DMS114 treated with DMSO at 0.1 percent for 48 hours (cell line): ENCODE data around the gene NMNAT1.
A peak's percentile ranks its signal among the peaks of the same experiment; 100 is the strongest.
"Not testable (repeated sequence)": the region's sequence is repeated elsewhere in the genome, so short reads cannot be mapped to it uniquely, and the experiment has no call there.

ENCODE experiments used
- DNase-seq: peaks from one replicate; lab custom pipeline; 2025; ENCODE audit not compliant: unreplicated experiment; lab: John Stamatoyannopoulos, UW

NMNAT1 gene

DNA sequence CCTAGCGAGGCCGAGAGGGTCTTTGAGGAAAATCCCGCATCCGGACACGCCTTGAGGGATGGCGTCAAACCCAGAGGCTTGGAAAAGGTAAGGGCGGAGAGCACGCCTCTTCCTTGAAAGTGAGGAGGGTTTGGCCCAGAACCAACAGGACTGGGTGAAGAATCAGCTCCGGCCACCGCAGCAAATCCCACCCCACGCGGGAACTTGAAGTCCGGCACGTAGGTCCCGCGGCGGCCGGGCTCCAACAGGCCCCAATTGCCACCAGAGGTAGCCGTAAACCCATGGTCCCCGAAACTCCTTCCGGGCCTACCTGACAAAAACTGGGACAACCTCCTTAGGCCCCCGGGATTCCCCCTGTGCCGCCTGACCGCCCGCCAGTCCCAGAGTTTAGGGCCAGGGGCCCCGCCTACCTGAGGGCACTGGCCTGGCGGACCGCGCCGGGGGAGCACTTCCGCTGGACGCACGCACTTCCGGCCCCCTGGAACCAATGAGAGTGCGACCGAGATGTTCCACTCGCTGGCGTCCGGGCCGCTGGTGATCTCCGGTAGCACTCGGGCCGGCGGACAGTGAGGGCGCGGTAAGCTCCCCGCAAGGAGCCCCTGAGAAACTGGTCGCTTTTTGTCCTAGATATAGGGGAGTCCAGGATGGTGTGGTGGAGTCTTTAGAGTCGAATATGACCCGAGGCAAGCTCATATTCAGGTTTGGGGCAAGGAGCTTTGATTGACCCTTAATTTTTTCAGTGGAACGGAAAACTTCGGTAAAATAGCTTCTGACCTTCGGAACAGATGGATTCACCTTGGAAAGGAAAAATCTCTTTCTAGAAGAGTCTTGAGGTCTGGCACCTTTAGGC lies at the start of gene NMNAT1, which contains the start of gene LZIC:
Gene NMNAT1 (plus strand): TSS at position 537 of the 850 bp plus-strand sequence. CDS start 28,599 bp downstream, outside the sequence.
Gene LZIC (minus strand): TSS at position 453 of the 850 bp plus-strand sequence. CDS start 6,772 bp downstream, outside the sequence.
- DNase-seq = peak; percentile 82

DNA sequence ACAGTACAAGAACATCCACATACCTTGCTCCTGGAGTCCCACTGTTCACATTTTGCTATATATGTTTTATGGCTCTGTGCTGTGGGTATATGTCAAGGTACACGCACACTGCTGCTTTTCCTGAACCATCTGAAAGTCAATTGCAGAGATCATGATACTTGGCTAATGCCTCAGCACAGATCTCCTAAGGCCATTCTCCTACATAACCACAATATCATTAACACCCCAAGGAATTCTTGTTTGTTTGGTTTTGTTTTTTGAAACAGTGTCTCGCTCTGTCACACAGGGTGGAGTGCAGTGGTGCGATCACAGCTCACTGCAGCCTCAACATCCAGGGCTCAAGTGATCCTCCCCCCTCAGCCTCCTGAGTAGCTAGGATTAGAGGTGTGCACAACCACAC lies 49.2 kb upstream of the NMNAT1 start:
- no peak for DNase-seq

DNA sequence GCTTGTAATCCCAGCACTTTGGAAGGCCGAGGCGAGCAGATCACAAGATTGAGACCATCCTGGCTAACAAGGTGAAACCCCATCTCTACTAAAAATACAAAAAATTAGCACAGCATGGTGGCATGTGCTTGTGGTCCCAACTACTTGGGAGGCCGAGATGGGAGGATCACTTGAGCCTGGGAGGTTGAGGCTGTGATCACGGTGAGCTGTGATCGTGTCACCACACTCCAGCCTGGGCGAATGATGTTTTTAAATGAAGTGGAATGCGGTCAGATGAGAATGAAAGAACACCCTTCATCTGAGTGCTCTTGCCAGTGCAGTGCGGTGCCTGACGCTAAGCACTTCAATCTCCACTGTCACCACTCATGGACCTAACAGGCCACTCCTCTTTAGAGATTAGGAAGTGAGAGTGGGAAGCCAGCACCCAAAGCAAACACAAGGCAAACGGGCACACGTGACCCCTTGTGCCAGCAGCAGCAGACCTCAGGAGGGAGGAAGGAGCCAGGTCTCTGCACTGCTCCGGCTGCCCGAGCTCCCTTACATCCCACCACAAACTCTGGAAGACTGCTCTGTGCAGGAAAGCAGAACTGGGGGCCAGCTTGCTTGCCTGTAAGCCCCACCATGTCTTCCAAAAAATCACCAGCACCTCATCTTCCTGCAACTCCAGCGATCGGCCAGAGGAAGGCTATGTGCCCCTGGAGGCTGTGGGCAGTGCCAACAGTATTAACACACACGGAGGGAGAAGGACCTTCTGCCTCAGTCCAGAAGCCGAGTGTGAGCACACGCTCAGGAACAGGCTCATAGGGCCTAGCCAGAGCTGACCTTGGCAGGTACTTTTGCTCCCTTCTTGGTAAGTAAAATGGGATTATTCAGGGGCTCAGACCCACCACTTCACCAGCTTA lies 42.9 kb upstream of the NMNAT1 start:
- no peak for DNase-seq

DNA sequence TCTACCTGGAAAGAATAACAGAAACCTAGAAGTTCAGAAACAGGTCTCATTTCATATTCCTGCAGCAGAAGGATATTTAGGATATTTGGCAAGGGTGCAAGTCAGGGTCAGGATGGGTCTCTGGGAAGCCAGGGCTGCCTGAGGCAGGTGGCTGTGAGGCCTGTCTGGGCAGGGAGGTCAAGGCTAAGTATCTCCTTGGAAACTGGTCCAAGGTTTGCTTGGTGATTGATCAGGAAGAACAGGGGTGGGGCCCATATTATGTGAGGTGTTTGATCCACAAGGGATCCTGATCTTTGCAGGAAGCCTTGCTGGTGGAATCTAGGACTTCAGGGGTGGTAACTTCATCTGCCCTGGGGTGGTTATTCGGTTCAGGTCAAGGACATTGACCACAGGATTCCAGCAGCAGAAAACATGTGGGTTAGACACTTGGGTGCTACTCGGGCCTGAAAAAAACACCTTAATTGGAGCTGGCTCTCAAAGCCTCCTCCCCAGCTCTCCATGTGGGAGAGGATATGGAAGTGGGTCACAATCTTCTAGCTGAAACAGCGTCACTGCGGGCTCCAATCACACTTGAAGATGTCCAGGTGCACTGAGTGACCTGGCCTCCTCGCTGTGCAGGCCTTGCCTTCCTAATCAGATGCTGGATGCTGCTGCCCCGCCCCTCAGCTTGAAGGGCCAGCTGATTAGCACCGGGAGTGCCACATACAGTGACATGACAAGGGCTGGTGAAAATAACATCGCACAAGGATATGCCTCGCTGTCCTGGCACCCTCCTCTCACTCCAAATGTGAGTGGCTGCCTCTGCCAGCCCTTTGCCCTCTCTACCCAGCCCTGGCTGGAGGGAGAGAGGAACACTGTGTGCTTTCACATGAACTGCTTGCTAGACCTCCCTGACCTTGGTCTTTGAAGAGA lies 41.9 kb upstream of the NMNAT1 start:
- no peak for DNase-seq

DNA sequence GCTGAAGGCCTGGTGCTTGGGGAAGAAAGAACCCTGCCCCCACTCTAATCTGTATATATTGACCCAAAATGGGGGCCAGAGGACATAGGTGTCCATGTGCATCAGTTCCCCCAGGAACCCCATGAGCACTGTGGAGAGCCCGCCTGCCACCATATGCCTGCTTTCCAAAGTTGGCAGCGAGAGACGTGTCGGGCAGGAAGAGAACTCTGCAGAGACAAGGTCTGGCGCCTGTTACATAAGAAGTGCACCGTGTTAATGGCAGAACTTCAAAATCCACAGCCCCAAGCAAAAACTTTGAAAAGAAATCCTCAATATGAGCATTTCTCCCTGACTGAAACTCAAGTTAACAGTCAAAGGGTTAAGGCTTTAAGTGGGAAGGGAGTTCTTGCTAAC lies 41.2 kb upstream of the NMNAT1 start:
- DNase-seq = no peak

DNA sequence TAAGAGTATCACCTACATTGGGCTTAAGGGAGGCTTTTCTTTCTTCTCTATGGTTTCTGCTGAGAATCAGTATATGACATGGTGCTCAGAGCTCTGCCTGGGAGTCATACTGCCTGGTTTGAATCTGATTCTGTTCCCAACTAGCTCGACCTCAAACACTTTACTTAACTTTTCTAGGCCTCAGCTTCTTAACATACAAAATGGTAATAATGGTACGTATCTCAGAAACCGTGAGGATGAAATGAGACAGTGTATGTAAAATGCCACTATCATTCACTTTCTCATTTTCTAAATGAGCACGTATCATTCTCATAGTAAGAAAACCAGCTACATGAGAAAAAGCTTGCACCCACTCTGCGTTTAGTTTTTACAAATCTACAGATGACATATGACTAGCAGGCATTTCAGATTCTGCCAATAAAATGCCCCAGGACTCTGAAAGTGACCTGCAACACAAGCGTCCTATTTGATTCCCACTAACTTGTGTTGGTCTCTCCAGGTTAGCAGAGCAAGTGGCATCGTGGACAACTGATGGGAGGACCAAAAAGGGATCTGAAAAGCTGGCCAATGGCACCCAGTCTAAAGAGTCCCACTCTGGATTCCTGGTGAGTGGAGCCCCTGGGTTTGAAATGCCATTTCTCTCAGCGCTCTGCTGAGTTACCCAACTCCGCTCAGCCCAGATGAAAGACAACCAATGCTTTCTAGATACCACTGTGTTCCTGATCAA lies 39.3 kb upstream of the NMNAT1 start:
- no peak for DNase-seq

DNA sequence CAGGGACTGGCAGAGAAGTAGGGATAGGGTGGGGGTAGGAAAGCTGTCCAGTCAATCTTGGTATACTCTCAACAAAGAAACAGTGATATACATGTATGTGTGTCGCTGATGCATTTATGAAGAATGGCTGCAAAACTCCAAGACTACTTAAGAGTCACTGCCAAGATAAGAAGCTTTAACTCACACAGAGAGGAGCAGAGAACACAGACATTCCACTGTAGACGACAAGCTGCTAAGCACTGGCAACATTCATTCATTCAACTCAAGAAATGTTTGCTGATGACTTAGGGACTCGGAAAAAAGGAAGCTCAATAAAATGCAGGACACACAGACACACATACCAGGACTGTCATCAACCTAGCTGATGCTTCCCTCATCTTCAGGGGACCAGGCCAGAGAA lies 38.7 kb upstream of the NMNAT1 start:
- DNase-seq = no peak

DNA sequence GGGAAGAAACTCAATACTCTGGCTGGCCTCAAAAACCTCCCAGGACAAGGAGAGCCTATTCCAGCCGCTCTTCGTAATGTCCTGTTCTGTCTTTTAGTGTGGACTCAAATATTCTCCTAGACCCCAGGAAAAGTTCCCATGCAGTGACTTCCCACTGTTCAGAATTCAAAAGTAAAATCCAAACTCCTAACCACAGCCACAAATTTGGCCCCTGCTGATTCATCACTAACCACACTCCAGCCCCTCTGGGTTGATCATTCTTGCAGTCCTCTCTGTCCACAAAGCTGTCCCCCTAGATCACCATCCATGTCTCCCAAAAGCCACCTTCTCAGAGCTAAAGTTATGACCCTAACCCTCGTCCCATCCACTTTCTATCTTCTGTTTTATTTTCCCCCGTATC lies 38.3 kb upstream of the NMNAT1 start:
- no peak for DNase-seq

DNA sequence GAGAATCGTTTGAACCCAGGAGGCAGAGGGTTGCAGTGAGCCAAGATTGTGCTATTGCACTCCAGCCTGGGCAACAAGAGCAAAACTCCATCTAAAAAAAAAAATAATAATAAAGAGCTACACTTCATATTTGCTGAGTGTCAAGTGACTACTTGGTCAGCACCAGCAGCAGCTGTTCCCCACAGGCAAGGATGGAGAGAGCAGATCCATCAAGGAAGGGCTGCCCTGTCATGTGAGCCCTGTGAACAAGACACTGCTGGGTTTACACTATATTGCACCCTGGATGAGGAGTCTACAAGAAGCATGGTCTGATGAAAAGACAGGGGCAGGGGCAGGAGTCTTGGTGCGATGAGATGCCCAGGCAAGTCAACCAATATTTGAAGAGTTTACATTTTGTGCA lies 36.8 kb upstream of the NMNAT1 start:
- DNase-seq = no peak

DNA sequence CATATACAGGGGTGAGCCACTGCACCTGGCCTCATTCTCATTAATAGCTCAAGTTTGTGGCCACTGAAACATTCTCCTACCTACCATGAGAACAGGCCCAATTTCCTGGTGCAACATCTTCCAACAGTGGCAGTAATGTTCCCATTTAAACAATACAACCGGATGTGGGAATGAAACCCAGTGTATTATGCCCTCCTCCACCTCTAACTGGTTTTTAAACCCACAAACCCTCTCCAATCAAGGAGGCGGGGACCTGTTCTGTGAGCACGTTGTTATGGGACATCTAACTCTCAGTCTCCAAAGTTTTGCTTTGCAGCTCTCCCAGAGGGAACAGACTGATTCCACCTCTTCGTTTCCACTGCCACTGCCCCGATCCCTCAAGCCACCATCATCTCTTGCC lies 35.8 kb upstream of the NMNAT1 start:
- no peak for DNase-seq

DNA sequence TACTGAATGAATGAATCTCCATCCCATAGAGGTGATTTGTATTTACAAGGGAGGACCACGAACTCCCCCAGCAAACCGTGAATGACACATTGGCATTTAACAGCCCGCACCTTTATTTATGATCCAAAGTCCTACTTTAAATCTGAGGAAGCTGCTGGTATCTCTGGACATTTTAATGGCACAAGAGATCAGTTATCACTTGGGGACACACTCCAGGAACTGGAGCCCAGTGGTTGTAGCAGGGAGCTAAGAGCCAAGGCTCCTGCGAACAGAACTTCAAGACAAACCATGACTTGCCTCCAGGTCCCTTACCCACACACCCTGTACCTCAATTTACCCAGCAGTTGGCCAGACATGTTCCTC lies 34.4 kb upstream of the NMNAT1 start:
- DNase-seq = no peak

DNA sequence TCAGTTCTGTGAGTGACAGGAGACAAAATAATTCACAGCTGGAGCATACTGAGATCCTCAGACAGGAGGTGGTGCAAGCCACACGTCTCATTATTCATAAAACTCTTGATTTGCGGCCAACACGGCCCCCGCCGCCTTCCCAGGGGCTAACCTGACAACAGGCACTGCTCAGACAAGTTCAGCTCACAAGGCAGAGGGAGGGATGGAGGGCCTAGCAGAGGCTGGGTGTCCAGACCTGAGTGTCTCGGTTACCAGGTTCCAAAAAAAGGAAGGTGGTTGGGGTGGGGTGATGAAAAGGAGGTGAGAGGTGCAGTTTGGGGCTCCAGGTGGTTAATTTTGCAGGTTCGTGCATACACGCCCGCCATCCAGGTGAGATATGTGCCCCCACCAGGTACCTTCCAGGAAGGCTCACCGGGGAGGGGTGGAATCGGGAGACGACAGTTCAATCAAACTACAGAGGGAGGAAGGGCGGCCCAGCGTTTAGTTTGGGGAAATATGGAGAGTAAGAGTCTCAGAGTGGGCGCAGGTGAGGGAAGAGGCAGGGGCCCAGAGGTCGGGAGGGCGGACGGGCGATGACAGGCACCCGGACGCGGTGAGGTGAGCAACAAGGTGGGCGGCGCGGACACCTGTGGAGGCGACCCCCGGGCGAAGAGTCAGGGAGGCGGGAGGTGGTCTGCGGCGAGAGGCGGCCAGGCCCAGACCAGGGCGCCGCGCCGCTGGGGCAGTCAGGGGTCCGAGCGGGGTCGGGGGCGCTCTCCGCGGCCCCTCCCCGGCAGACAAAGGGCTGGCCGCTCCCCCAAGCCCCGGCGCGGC lies 33.8 kb upstream of the NMNAT1 start:
- no peak for DNase-seq

DNA sequence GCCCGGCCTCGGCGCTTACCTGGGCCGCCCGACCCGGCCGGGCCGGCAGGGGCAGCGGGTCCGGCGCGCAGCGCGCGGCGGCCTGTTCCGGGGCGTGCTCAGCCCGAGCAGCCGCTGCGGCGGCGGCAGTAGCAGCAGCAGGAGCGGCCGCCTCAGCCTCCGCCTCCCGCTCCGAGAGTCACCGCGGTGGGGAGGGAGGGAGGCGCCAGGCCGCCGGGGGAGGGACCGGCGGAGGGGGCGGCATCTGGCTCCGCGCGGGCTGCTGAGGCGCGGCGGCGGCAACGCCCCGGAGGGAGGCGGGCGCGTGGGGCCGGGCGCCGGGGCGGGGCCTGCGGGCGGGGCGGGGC lies 33.2 kb upstream of the NMNAT1 start, which contains the start of gene CTNNBIP1:
Gene CTNNBIP1 (minus strand): TSS at position 194 of the 347 bp plus-strand sequence. CDS start 38,205 bp downstream, outside the sequence.
- DNase-seq = no peak

DNA sequence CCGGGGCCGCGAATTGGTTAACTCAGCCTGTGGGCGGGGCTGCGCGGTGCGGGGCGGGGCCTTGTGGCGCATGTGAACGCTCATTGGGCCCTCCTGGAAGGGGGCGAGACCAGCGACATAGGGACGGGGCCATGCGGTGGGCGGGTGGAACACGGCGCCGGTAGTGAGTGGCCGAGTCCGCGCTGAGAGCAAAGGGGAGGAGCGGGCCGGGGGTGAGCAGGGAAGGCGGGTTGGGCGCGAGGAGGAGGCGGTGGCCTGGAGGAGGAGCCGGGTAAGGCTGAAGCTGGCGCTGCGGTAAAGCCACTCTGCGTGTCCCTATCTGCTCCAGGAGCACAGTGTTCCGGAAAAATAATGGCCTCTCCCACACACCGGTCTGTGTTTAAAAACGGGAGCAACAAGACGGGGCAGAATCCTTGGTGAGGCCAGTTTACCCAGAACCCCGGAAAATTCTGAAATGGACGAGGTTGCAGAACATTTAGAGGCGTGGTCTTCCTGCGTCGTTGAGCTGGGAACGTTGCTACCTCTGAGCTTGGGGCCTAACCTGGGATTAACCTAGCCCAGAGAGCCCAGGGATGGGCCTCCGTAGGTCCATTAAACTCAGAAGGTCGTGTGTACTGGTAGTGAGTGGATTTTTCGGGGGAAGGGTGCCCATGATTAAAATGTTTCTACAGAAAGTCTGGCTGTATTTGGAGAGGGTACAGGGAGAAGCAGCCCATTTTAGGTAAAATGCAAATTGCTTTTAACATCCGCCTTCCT lies 32.7 kb upstream of the NMNAT1 start:
- peak; percentile 95 for DNase-seq

DNA sequence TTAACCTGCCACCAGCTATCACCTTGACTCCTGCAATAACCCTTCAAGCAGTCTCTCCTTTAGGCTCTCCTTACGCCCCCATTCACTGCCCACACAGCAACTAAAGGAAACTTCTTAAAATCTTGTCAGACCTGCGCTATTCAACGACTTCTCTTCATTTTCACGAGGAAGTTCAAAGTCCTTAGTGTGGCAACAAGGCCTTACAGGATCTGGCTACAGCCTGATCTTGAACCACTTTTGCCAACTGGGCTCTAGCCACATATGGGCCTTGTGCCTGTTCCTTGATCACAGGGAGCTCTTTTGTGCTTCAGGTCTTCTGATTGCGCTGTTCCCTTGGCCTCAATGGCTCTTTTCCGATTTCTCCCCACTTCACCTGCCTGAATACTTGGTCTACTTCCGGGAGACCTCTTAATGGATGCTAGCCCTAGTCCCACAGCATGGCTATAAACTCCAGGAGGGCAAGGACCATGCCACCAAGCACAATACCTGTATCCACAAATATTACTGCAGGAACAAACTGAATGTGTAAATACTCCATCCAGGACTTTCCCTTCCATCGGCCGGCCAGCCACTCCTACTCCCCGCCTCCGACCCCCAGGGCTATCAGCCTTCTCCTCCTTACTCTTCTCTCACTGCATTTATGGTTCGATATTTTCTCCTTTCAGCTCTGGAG lies 30.9 kb upstream of the NMNAT1 start:
- DNase-seq = no peak

DNA sequence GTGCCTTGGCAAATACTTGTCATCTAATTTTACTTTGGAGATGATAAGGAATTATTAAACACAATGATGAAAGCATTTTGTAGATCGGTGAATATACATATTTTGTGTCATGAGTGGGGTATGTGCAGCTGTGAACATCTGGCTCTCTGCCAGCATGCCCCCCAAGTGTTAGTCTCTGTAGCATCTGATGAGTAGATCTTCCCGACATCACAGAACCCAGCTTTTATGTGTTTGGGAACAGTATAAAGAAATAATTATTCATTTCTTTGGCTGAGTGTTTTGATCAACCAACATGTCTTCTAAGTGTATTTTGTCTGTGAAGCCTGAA lies 28.7 kb upstream of the NMNAT1 start:
- DNase-seq = no peak

DNA sequence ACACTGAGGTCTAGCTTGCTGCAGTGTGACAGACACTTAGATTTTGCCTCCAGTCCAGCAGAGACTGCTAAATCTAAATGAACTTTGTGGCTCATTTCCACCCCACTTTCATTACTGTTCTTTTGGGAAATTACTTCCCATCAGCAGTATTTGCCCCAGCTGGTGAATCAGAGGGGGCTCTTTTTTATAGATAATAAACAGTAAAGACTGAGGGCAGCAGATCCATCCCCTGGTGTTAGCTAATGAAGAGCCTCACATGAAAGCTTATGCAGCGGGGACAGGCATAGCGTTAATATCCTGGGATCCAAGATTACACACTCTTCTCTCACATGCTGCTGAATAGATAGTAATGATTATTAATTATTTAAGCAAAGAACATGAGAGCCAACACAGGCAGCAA lies 26.8 kb upstream of the NMNAT1 start:
- no peak for DNase-seq

DNA sequence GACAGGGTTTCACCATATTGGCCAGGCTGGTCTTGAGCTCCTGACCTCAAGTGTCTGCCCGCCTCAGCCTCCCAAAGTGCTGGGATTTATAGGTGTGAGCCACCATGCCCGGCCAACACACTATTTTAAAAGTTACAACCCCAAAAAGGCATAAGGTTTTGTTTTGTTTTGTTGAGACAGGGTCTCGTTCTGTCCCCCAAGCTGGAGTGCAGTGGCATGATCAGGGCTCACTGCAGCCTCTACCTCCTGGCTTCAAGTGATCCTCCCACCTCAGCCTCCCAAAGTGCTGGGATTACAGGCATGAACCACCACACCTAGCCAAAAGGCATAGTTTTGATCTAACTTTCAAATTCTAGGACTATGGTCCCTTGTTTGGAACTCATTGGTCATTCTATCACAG lies 25.8 kb upstream of the NMNAT1 start:
- not testable (repeated sequence) for DNase-seq
